Measurements from ENCODE around the gene SOST. TPM values are rescaled to one million over a fixed set of nuclear protein-coding genes. Genes with fewer than 3 reads are reported as not detected.

The SOST gene
- total RNA-seq, 1 experiment from 2014 or later, result not detected

- Histone ChIP-seq H3K27me3 (ENCODE audit: control insufficient read depth, insufficient read depth, low read length) (no peaks in the 10 kb centered on the region; the same call in 1 of the 2 replicates), H3K9me3 (ENCODE audit: control insufficient read depth, insufficient read depth, low read depth, low read length) (no peaks in the 10 kb centered on the region), H3K4me3 (ENCODE audit: low read depth in 2 of 2, low read length in 2 of 2) (no peak overlapping the region), H3K27ac (ENCODE audit: low read length) (no peak overlapping the region), H3K4me1 (ENCODE audit: control insufficient read depth, insufficient read depth, low read length) (no peaks in the 10 kb centered on the region), H3K36me3 (ENCODE audit: control insufficient read depth, insufficient read depth, low read length) (no peaks in the 10 kb centered on the region)
- TF ChIP-seq POLR2AphosphoS5 (IDR thresholded peaks at IDR 0.05; ENCODE audit: low read depth, low read length), result no peak
- no peak for TF ChIP-seq CTCF (IDR thresholded peaks at IDR 0.05)
- no peak for TF ChIP-seq SIN3A (IDR thresholded peaks at IDR 0.05; ENCODE audit: borderline replicate concordance, insufficient read depth, low read depth, low read length)
- no peak for TF ChIP-seq TCF7L2 (IDR thresholded peaks at IDR 0.05; ENCODE audit: low read depth, low read length)
- TF ChIP-seq REST (IDR thresholded peaks at IDR 0.05; ENCODE audit: insufficient read depth in 1 of 2, low read depth in 2 of 2, low read length in 1 of 2), result no peak
- ATAC-seq (no peak), DNase-seq (ENCODE audit: low read depth, low spot score) (no peak)
- no TSS peak for BruUV-seq (replicated peaks)
- CTCF ChIA-PET, result no interaction called here
- in situ Hi-C loops (cut with HindIII; ENCODE audit: low pct_unique_long_range_greater_than_20kb, low sequenced_read_pairs) (no loop called here), intact Hi-C loops (cut with micrococcal nuclease; ENCODE audit: unreplicated experiment) (no loop called here)
- POLR2A ChIA-PET, result no interaction called here
These were observed 17.0 kb downstream of the SOST start for GRCh38 chr17:43741636-43742035.

- ATAC-seq, result no peak
- in situ Hi-C loops (cut with HindIII; ENCODE audit: low pct_unique_long_range_greater_than_20kb, low sequenced_read_pairs), result no loop called here
These were observed 18.1 kb downstream of the SOST start for GRCh38 chr17:43740541-43740940.

More at GRCh38 chr17:43740541-43740940, 18.1 kb downstream of the SOST start:
- no peak overlapping the region for H3K27ac ChIP-seq (ENCODE audit: low read length)
- H3K36me3 ChIP-seq (ENCODE audit: control insufficient read depth, insufficient read depth, low read length), result no peaks in the 10 kb centered on the region
- ChIA-PET CTCF (interaction anchor here (0.7 kb wide), 1 partner anchor 19 kb away, joined by 3 read pairs; no protein-coding TSS in a partner anchor), POLR2A (no interaction called here)
- no peak for DNase-seq (ENCODE audit: low read depth, low spot score)
- H3K4me3 ChIP-seq (ENCODE audit: low read depth in 2 of 2, low read length in 2 of 2), result no peak overlapping the region
- intact Hi-C loops (cut with micrococcal nuclease; ENCODE audit: unreplicated experiment), result no loop called here
- no TSS peak for BruUV-seq (replicated peaks)
- no peaks in the 10 kb centered on the region for H3K9me3 ChIP-seq (ENCODE audit: control insufficient read depth, insufficient read depth, low read depth, low read length)
- H3K27me3 ChIP-seq (ENCODE audit: control insufficient read depth, insufficient read depth, low read length), result no peaks in the 10 kb centered on the region
- H3K4me1 ChIP-seq (ENCODE audit: control insufficient read depth, insufficient read depth, low read length), result no peaks in the 10 kb centered on the region
- TF ChIP-seq CTCF (IDR thresholded peaks at IDR 0.05), result no peak
- no peak for TF ChIP-seq POLR2AphosphoS5 (IDR thresholded peaks at IDR 0.05; ENCODE audit: low read depth, low read length)
- no peak for TF ChIP-seq TCF7L2 (IDR thresholded peaks at IDR 0.05; ENCODE audit: low read depth, low read length)
- no peak for TF ChIP-seq REST (IDR thresholded peaks at IDR 0.05; ENCODE audit: insufficient read depth in 1 of 2, low read depth in 2 of 2, low read length in 1 of 2)
- no peak for TF ChIP-seq SIN3A (IDR thresholded peaks at IDR 0.05; ENCODE audit: borderline replicate concordance, insufficient read depth, low read depth, low read length)
